ENCODE data around the gene ERC2. TPM values are rescaled to one million over a fixed set of nuclear protein-coding genes. Genes with fewer than 3 reads are reported as not detected.

ERC2 gene
- total and polyA plus RNA-seq, 12 donors = 0.22 to 4.2 (median 1.7) TPM

- no peaks in the 10 kb centered on the region for H3K9me3 ChIP-seq
- no peaks in the 10 kb centered on the region for H3K4me1 ChIP-seq
- TF ChIP-seq CTCF (IDR thresholded peaks at IDR 0.05) = no peak
- H3K27me3 ChIP-seq = peaks cover 0 to 7% (median 0%) of the 10 kb centered on the region in 7 donors
- ATAC-seq (no peak), DNase-seq (no peak)
- no peaks in the 10 kb centered on the region for H3K36me3 ChIP-seq
- intact Hi-C loops (cut with DNase I) = no loop called here
- 82 to 85% methylated on average over 10 of the region's 10 CpGs for WGBS, 2 donors
- H3K4me3 ChIP-seq = no peak overlapping the region
- no peak overlapping the region for H3K27ac ChIP-seq
Measured at GRCh38 chr3:56054844-56055243, 413.4 kb downstream of the ERC2 start.

- intact Hi-C loops (cut with DNase I) = no loop called here
- H3K4me3 ChIP-seq = no peak overlapping the region
- WGBS, 2 donors = 69 to 85% methylated on average over 3 of the region's 3 CpGs
- no peaks in the 10 kb centered on the region for H3K36me3 ChIP-seq
- no peak for DNase-seq
- no peak for TF ChIP-seq CTCF (IDR thresholded peaks at IDR 0.05)
- no peak overlapping the region for H3K27ac ChIP-seq
- peaks cover 0 to 13% (median 6%) of the 10 kb centered on the region in 7 donors for H3K27me3 ChIP-seq
- H3K4me1 ChIP-seq = no peaks in the 10 kb centered on the region
- no peaks in the 10 kb centered on the region for H3K9me3 ChIP-seq
- no peak for ATAC-seq
Measured at GRCh38 chr3:56053727-56054126, 414.5 kb downstream of the ERC2 start.

GRCh38 chr3:56052188-56052587 lies 416.1 kb downstream of the ERC2 start:
- no peaks in the 10 kb centered on the region for H3K36me3 ChIP-seq
- H3K27ac ChIP-seq = no peak overlapping the region
- WGBS, 2 donors = 62 to 71% methylated on average over 4 of the region's 4 CpGs
- no peak for ATAC-seq
- DNase-seq = no peak
- peaks cover 0 to 14% (median 6%) of the 10 kb centered on the region in 7 donors for H3K27me3 ChIP-seq
- H3K4me3 ChIP-seq = no peak overlapping the region
- TF ChIP-seq CTCF (IDR thresholded peaks at IDR 0.05) = no peak
- no peaks in the 10 kb centered on the region for H3K9me3 ChIP-seq
- intact Hi-C loops (cut with DNase I) = no loop called here
- H3K4me1 ChIP-seq = no peaks in the 10 kb centered on the region

- ATAC-seq = no peak
- TF ChIP-seq CTCF (IDR thresholded peaks at IDR 0.05) = no peak
- Histone ChIP-seq H3K4me1 (no peaks in the 10 kb centered on the region), H3K9me3 (no peaks in the 10 kb centered on the region), H3K27me3 (peaks cover 0 to 16% (median 6%) of the 10 kb centered on the region in 7 donors), H3K27ac (no peak overlapping the region), H3K4me3 (no peak overlapping the region), H3K36me3 (no peaks in the 10 kb centered on the region)
- DNase-seq = no peak
- intact Hi-C loops (cut with DNase I) = no loop called here
Measured at GRCh38 chr3:56051052-56051451, 417.2 kb downstream of the ERC2 start.

Data from heart right ventricle (tissue), 16 donors.